Ishikawa (cell line): ENCODE results near the gene FAM50A.

ENCODE experiments used
- CEBPB ChIP-seq: IDR thresholded peaks from 2 replicates; pipeline ENCODE4 v1.6.1; 2012
- CREB1 ChIP-seq: IDR thresholded peaks from 2 replicates; pipeline ENCODE4 v1.6.1; 2012; ENCODE audit warnings: low read depth
- EGR1 ChIP-seq: IDR thresholded peaks from 2 replicates; pipeline ENCODE4 v1.6.1; 2012
- EP300 ChIP-seq: IDR thresholded peaks from 2 replicates; pipeline ENCODE4 v1.6.1; 2012; ENCODE audit warnings: borderline replicate concordance
- FOXM1 ChIP-seq: IDR thresholded peaks from 2 replicates; pipeline ENCODE4 v1.6.1; 2012; ENCODE audit warnings: low read depth, borderline replicate concordance
- NFIC ChIP-seq: IDR thresholded peaks from 2 replicates; pipeline ENCODE4 v1.6.1; 2012
- RAD21 ChIP-seq: IDR thresholded peaks from 2 replicates; pipeline ENCODE4 v1.6.1; 2012; ENCODE audit warnings: low read depth
- TAF1 ChIP-seq: IDR thresholded peaks from 2 replicates; pipeline ENCODE4 v1.6.1; 2012; ENCODE audit warnings: low read depth, mild to moderate bottlenecking
- TCF12 ChIP-seq: IDR thresholded peaks from 2 replicates; pipeline ENCODE4 v1.6.1; 2012; ENCODE audit warnings: low read depth
- TEAD4 ChIP-seq: IDR thresholded peaks from 2 replicates; pipeline ENCODE4 v1.6.1; 2012
- YY1 ChIP-seq: IDR thresholded peaks from 2 replicates; pipeline ENCODE4 v1.6.1; 2012; ENCODE audit warnings: low read depth
- ZBTB7A ChIP-seq: IDR thresholded peaks from 2 replicates; pipeline ENCODE4 v1.6.1; 2012; ENCODE audit warnings: low read depth
- TF ChIP-seq, protein P1 (sequence below): IDR thresholded peaks from 2 replicates; pipeline ENCODE4 v1.6.1; 2012; ENCODE audit warnings: low read depth, mild to moderate bottlenecking
- TF ChIP-seq, protein P2 (sequence below): IDR thresholded peaks from 2 replicates; pipeline ENCODE4 v1.6.1; 2012
- TF ChIP-seq, protein P3 (sequence below): IDR thresholded peaks from 2 replicates; pipeline ENCODE4 v1.6.1; 2012

The FAM50A gene

DNA sequence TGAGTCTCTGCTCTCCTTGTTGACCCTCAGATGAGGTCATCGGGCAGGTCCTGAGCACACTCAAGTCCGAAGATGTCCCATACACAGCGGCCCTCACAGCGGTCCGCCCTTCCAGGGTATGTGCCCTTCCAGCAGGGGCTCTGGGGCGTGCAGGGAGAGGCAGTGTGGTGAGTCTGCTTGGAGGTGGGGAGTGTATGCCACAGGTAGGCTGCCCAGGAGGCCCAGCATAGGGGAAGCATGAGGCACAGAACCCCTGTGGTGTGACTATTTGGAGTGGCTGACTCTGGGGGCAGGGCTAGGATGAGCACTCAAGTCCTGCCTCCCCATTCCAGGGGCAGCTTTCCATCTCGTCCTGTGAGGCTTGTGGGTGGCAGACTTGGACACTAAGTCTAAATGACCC, 10.3 kb upstream of the FAM50A start:
- no peak for TF ChIP-seq TEAD4
- no peak for TF ChIP-seq TCF12
- TF ChIP-seq, protein P1, sequence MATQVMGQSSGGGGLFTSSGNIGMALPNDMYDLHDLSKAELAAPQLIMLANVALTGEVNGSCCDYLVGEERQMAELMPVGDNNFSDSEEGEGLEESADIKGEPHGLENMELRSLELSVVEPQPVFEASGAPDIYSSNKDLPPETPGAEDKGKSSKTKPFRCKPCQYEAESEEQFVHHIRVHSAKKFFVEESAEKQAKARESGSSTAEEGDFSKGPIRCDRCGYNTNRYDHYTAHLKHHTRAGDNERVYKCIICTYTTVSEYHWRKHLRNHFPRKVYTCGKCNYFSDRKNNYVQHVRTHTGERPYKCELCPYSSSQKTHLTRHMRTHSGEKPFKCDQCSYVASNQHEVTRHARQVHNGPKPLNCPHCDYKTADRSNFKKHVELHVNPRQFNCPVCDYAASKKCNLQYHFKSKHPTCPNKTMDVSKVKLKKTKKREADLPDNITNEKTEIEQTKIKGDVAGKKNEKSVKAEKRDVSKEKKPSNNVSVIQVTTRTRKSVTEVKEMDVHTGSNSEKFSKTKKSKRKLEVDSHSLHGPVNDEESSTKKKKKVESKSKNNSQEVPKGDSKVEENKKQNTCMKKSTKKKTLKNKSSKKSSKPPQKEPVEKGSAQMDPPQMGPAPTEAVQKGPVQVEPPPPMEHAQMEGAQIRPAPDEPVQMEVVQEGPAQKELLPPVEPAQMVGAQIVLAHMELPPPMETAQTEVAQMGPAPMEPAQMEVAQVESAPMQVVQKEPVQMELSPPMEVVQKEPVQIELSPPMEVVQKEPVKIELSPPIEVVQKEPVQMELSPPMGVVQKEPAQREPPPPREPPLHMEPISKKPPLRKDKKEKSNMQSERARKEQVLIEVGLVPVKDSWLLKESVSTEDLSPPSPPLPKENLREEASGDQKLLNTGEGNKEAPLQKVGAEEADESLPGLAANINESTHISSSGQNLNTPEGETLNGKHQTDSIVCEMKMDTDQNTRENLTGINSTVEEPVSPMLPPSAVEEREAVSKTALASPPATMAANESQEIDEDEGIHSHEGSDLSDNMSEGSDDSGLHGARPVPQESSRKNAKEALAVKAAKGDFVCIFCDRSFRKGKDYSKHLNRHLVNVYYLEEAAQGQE, result no peak
- TF ChIP-seq EGR1, result no peak
- no peak for TF ChIP-seq TAF1
- TF ChIP-seq, protein P2, sequence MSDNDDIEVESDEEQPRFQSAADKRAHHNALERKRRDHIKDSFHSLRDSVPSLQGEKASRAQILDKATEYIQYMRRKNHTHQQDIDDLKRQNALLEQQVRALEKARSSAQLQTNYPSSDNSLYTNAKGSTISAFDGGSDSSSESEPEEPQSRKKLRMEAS, result no peak
- no peak for TF ChIP-seq NFIC
- TF ChIP-seq FOXM1, result no peak
- TF ChIP-seq CEBPB, result no peak
- TF ChIP-seq, protein P3, sequence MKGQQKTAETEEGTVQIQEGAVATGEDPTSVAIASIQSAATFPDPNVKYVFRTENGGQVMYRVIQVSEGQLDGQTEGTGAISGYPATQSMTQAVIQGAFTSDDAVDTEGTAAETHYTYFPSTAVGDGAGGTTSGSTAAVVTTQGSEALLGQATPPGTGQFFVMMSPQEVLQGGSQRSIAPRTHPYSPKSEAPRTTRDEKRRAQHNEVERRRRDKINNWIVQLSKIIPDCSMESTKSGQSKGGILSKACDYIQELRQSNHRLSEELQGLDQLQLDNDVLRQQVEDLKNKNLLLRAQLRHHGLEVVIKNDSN, result no peak
- no peak for TF ChIP-seq CREB1
- TF ChIP-seq ZBTB7A, result no peak
- no peak for TF ChIP-seq YY1
- no peak for TF ChIP-seq EP300
- no peak for TF ChIP-seq RAD21

DNA sequence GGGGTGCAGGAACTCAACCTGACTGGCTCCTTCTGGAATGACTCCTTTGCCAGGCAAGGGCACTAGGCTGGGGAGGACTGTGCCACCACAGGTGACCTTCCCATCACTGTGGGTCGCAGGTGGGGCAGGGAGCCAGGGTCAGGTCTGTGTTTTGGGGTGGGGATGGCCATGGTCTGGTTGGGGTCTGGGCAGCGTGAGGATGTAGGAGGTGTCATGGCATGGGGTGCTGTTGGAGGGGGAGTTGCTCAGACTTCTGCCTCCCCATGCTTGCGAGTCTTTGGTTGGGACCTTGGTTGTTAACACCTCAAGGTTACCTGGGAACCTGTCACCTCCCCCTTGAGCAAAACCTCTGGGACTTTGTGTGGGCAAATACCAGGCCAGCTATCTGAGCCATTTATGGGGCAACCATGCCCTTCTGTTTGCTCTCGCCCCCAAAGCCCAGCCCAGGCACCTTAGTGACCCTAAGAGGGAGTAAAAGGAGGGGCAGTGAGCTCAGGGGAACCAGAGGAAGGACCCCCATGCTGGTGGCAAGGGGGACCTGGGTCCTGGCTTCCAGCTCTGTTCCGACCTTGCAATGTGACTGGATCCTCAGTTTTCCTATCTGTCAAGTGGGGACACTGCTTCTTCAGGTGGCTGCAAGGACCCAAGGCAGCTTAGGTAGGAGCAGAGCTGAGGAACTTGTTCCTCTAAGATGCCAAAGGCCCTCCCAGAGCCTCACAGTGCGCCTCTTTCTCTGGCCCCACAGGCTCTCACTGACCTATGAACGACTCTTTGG, 9.4 kb upstream of the FAM50A start:
- no peak for TF ChIP-seq RAD21

DNA sequence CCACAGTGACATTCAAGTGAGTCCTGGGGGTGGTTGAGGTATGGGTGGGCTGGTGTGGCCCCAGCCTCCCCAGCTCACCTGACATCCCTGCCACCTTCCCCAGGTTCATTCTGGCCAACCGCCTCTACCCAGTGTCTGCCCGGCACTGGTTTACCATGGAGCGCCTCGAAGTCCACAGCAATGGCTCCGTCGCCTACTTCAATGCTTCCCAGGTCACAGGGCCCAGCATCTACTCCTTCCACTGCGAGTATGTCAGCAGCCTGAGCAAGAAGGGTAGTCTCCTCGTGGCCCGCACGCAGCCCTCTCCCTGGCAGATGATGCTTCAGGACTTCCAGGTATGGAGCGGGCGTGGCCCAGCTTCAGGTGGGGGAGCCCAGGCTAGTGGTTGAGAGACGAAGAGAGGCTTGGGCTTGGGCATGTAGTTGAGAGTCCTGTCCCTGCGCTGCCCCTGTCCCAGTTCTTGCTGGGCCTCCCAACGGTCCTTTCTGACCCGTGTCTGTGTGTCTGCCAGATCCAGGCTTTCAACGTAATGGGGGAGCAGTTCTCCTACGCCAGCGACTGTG, 8.7 kb upstream of the FAM50A start:
- TF ChIP-seq CEBPB (no peak), TCF12 (no peak), YY1 (no peak), TEAD4 (no peak), CREB1 (no peak), RAD21 (no peak), FOXM1 (no peak), NFIC (no peak), EP300 (no peak)
- TF ChIP-seq, protein P2, result no peak
- TF ChIP-seq, protein P3, result no peak
- TF ChIP-seq, protein P1, result no peak

DNA sequence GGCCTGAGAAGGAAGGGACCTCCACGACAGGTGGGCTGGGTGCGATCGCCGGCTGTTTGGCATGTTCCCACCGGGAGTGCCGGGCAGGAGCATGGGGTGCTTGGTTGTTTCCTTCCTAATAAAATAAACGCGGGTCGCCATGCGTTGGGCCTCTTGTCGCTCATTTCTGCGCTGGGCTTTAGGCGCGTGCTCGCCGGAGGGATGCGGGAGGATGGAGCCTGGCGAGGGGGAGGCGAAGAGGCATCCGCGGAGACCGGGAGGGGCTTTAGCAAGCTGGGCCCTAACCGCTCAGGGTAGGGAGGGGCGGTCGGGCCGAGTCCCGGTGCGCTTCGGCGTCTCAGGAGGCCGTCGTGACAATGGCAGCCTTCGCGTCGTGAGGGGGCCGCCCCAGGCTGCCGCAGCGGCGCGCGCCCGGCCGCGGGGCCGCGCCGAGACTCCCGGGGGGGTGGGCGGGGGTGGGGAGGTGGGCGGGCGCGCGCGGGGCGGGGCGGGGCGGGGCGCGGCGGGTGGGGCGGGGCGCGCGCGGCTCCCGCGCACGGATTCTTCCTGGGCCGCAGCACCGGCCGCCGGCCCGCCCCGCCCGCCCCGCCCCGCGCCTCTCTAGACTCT, 7.5 kb upstream of the FAM50A start:
- TF ChIP-seq, protein P2, result no peak
- TF ChIP-seq TCF12 (no peak), RAD21 (no peak), YY1 (no peak), CEBPB (no peak), CREB1 (no peak)
- TF ChIP-seq, protein P3, result no peak
